GM18909 (cell line): ENCODE measurements around the gene PSMC4.

ENCODE experiments used
- ATAC-seq: cut with Tn5 transposase; IDR thresholded peaks from one replicate; pipeline ENCODE4 v1.9.1; 2021; ENCODE audit warnings: mild to moderate bottlenecking; ENCODE audit not compliant: unreplicated experiment, poor library complexity

Gene PSMC4

DNA sequence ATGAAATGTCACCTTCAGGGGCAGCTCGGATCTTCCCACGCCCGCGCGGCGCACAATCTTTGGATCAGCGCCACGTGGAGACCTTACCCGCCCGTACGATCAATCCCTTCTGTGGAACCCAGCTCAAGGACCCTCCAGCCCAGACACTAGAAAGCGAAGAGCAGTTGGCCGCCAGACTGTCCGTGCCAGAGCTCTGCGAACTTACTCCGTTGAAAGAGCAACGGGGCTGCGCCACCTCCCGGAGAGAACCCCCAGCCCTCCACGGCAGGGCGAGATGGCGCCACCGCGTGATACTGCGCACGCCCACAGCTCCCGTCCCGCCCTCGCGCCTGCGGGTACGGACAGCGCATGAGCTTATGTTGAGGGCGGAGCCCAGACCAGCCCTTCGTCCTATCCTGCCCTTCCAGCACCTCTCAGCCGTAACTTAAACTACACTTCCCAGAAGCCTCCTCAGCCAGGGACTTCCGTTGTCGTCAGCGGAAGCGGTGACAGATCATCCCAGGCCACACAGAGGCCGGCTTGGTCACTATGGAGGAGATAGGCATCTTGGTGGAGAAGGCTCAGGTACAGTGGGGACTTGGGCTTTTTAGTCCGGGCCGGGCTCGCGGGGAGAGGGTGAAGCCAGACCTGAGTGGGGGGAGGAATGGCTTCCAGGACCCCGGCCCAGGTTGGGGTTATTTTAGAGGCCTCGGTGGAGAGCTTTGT lies at the start of gene PSMC4:
Gene PSMC4 (plus strand): TSS at position 491 of the 705 bp plus-strand sequence. CDS start 38 bp downstream, at position 529.
- ATAC-seq: peak; percentile 95

DNA sequence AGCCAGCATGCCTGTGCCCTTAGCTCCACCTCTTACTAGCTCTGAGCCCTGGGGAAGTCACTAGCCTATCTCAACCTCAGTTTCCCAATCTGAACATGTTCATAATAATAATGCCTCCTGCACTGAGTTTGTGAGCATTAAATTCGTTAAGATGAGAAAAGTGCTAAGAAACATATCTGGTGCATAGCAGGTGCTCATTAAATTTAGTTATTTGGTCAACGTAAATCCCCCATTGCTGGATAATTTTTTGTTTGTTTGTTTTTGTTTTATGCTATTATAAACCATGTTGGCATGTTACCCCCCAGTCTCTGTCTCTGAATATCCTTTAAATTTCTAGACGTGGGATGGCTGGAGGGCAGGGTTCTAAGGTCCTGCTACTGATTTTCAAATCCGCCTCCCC lies 47.1 kb upstream of the PSMC4 start:
- no peak for ATAC-seq

DNA sequence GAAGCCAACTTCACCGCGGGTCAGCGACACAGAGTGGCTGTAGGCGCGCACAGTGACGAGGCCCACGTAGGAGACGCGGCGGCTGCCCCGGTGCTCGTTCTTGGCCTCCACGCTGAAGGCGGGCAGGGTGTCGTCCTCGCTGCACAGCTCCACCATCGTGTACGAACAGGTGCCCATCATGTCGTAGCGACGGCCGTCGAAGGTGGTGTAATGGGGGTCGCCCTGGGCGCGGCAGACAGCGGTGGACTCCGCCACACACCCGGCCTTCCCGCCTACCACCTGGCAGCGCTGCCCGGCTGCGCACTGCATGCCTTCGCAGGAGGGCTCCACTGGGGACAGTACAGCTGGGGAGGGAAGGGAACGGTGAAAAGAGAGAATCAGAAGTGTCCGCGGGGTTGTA lies 46.6 kb upstream of the PSMC4 start:
- ATAC-seq: no peak

DNA sequence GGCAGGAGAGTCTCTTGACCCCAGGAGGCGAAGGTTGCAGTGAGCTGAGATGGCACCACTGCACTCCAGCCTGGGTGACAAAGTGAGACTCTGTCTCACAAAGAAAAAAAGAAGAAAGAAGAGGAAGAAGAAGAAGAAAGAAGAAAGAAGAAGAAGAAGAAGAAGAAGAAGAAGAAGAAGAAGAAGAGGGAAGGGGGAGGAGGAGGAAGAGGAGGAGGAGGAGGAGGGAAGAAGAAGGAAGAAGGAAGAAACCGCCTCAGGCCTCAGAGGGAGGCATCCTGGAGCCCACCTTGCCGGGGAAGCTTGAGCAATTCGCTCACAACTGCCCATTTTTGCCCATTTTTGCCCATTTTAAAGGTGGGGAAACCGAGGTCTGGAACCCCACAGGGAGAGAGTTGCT lies 46.0 kb upstream of the PSMC4 start:
- no peak for ATAC-seq

DNA sequence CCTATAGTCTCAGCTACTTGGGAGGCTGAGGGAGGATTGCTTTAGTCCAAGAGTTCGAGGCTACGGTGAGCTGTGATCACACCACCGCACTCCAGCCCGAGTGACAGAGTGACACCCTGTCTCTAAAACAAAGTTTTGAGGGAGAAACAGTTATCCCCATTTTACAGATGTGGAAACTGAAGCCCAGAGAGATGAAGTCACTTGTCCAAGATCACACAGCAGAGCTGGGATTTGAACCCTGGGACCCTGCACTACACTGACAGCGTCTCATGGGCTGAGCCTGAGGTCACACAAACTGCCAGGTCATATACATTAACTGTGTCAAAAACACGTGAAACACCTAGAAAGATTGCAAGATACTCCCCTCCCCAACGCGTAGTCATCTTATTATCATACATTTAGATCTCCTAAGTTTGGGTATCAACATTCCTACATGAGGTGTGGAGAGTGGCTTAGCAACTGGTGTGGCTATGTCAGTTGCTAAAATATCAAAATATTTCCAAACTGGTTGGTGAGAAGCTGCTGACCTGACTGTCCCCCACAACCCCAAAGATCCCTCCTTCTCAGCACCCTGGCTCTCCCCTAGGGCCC lies 44.7 kb upstream of the PSMC4 start:
- no peak for ATAC-seq

DNA sequence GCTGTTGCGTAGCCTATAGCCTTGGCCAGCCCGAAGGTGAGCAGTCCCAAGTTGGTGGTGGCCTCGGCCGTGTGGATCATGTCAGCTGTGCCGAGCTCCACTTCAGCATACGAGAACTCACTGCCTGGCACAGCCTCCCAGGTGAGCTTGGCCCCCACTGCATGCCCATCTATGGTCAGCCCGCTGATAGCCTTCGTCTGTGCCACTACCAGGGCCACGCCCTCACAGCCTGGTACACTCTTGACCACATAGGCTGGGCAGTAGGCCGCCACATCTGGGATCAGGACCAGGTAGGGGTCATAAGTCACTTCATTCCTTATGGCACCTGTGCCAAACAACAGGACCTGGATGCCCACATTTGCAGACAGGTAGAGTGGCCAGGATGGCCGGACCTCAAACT lies 43.9 kb upstream of the PSMC4 start:
- ATAC-seq: no peak

DNA sequence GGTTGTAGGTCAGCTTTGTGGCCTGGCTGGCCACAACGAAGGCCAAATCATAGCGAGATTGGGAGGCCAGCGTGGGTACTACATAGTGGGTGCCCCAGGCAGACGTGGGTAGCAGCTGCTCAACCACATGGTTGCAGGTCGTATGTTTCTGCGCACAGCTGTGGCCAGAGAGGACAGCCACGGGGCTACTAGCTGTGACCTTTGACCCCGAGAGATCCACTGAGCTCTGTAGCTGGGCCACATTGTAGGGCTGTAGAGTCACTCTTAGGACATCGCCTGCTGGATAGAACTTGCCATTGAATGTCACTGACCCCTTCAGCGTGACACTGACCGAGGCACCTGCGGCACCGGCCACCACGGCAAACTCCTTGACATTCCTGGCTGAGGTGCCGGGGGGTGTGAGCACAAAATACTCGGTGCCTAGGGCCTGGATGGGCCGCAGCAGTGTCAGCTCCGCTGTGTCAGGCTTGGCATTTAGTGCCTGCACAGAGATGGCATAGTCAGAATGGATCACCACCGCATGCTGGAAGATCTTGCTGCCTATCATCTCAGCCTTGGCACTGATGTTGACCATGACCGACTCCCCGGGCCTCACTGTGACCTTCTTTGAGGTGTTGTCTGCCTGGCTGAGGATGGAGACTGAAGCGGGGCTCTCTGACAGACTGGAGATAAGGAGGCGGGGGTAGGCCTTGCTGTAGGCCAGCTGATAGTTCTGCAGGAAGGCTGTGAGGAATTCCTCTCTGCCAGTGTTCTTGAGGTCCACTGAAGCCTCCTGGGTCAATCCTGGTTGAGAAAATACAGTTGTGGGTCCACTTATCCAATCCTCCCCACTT lies 43.2 kb upstream of the PSMC4 start:
- ATAC-seq: no peak

DNA sequence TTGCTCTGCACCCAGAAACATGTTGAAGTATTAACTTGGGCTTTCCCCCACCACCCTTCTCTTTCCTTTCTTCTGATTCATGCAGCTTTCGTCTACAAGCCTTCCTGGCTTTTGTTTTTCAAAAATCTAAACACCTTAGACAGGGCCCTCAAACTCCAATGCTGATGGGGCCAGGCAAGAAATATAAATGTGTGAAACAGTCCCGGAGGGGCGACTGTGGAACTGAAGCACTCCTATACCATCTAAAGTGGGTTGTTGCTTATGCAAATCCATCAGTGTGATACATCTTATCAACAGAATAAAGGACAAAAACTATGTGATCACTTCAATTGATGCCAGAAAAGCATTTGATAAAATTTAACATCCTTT lies 42.6 kb upstream of the PSMC4 start:
- no peak for ATAC-seq

DNA sequence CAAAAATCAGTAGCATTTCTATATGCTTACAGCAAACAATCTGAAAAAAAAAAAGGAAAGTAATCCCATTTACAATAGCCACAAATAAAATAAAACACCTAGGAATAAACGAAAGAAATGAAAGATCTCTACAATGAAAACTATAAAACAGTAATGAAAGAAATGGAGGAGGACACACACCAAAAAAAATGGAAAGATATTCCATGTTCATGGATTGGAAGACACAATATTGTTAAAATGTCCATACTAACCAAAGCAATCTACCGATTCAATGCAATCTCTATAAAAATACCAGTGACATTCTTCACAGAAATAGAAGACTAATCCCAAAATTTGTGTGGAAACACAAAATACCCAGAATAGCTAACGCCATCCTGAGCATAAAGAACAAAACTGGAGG lies 41.2 kb upstream of the PSMC4 start:
- no peak for ATAC-seq

DNA sequence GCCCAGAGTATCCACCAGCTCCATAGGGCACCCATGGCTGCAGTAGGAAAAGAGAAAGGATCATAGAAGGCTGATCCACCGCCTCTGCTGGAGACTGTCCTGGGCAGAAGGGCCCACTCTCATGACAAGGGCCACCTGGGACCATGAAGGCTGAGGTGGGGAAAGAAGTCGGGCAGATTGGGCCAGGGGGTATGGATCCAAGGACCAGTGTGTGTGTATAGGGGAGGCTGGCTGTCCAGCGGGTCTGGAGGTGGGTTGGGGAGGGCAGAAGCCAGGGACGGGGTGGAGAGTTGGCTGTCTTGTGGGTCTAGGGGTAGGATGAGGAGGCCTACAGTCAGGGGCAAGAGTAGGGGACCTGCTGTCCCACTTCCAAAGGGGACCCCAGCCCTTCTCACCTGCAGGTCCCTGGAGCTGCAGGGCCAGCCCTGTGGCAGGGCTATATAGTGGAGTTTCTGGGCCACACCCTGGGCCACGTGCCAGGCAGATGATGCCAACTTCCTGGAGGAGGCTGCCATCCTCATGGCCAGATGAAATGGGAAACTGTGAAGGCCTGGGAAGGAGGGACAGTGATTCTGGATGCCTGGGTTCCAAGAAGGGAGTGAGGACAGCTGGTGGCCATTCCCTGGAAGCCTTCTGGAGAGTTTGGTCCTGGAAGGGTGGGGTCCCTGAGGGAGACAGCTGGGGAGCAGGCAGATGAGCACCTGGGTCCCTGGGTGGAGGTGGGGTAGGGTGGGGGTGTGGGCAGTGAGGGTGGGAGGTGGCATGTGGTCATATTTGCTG lies 36.2 kb upstream of the PSMC4 start, which contains the start of gene FCGBP:
Gene FCGBP (minus strand): TSS at position 51 of the 780 bp plus-strand sequence.
- ATAC-seq: no peak

DNA sequence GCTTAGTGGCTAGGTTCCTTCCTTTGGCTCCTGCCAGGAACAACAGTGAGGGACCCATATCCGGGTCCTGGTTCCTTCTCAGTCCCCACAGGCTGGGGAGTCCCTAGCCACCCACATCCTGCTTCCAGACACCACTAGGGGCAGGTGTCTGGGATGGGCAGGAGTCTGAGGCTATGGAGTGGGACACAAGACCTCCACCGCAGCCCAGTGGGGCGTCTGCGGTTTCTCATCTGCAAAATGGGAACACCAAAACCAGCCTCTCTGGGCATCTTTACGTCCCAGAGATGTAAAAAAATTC lies 35.7 kb upstream of the PSMC4 start:
- no peak for ATAC-seq

DNA sequence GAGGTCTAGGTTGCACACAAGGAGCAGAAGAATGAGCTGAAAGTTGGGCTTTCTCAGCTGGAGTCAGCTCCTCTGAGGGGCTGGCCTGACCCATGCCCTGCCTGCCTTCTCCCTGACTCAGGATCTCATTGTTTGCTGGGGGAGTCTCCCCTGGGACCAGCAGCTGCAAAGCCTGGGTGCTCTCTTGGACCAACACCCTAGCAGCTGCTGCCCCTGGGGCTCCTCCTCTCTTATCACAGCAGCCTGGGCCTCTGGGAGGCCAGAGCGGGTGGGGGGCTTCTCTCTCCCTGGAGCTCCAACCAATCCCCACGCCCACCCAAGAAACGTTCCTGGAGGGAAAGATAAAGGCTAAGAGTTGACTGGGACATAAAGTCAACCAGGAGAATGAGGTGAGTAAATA lies 34.9 kb upstream of the PSMC4 start:
- ATAC-seq: no peak

DNA sequence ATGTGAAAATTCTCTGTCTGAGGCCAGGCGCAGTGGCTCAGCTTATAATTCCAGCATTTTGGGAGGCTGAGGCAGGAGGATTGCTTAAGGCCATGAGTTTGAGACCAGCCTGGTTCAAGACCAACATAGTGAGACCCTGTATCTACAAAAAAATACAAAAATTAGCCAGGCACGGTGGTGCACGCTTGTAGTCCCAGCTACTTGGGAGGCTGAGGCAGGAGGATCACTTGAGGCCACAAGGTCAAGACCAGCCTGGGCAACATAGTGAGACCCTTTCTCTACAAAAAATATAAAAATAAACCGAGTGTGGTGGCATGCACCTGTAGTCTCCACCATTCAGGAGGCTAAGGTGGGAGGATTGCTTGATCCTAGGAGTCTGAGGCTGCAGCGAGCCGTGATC lies 34.3 kb upstream of the PSMC4 start:
- no peak for ATAC-seq

DNA sequence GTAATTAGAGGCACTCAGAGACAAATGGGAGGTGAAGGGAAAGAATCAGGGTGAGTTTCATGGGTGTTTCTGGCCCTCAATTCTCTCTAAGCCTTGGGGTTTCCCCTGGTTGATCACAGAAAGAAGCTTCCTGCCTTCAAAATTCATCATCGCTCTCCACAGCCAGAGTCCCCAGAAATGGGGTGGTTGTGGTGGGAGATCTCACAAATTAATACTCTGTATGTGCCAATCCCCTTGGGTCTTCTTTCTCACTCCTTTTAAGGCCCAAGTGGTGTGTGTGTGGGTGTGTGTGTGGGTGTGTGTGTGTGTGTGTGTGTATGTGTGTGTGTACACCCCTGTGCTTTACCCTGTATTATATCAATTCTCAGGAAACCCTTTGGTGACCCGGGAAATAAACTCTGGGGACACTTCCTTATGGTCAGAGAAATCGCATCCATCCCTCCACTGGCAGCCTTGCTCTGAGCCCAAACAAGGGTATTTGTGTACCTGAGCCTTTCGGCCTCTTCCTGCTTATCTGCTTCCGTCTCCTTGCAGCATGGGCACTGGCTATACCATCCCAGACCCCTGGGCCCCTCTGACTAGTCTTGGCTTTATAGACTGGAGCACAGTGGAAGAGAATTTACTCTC lies 33.8 kb upstream of the PSMC4 start:
- no peak for ATAC-seq

DNA sequence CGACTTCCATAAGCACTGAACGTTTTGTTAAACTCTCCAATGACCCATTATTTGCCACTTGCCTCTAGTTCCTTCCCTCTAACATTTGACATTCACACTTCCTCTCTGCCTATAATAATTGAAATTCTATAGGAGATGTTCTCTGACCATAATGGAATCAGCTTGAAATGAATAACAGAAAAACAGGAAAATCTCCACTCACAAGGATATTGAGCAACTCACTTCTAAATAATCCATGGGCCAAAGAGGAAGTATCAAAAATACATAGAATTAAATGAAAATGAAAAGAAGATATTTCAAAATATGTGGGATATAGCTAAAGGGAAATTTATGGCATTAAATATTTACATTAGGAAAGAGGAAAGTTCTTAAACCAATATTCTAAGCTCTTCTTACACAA lies 33.2 kb upstream of the PSMC4 start:
- no peak for ATAC-seq

DNA sequence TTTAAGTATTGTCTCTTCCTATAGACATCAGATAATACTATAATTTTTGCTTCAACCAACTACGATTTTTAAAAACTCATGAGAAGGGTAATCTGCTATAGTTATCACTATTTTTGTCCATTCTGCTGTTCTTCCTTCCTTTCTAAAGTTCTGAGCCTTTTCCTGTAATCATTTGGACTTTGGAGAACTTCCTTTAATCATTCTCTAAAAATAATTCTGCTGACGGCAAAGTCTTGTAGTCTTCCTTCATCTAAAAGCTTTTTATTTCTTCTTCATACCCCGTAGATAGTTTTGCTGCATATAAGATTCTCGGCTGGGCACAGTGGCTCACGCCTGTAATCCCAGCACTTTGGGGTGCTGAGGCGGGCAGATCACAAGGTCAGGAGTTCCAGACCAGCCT lies 31.4 kb upstream of the PSMC4 start:
- ATAC-seq: no peak

DNA sequence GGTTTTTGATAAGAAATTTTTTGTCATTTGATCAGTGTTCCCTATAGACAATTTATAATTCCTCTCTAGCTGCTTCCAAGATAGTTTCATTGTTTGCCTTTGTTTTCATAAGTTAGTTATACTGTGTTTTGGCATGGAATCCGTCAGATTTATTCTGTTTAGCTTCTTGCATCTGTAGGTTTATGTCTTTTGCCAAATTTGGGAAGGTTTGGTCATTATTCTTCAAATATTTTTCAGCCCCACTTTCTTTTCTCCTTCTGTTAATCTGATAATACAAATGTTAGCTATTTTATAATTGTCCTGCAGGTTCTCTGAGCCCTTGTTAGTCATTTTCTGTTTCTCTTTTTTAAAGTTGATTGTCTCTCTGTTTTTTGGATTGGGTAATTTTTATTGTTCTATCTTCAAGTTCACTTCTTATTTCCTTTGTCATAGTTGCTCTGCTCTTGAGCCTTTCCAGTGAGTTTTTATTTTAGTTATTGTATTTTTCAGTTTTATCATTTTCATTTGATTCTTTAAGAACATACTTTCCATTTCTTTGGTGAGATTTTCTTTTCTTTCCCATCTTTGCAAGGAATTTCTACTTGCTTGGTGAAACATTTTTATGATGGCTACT lies 30.6 kb upstream of the PSMC4 start:
- no peak for ATAC-seq

DNA sequence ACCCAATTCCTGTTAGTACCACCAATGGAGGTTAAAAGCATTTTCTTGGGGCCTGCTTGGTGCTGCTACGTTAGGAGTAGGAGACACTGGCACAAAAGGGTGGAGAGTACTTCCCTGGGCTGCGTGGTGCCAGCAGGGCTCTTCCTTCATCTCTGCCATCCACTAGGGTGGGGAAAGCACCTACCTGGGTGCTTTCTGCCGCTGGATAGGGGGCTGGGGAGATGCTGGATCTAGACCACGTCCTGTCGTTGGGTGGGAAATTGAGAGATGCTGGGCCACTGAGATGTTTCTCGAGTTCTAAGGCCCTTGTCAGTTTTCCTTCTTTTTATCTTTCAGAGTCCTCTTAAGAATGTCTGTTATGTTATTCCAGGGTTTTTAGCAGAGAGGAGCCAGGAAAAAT lies 29.8 kb upstream of the PSMC4 start:
- no peak for ATAC-seq

DNA sequence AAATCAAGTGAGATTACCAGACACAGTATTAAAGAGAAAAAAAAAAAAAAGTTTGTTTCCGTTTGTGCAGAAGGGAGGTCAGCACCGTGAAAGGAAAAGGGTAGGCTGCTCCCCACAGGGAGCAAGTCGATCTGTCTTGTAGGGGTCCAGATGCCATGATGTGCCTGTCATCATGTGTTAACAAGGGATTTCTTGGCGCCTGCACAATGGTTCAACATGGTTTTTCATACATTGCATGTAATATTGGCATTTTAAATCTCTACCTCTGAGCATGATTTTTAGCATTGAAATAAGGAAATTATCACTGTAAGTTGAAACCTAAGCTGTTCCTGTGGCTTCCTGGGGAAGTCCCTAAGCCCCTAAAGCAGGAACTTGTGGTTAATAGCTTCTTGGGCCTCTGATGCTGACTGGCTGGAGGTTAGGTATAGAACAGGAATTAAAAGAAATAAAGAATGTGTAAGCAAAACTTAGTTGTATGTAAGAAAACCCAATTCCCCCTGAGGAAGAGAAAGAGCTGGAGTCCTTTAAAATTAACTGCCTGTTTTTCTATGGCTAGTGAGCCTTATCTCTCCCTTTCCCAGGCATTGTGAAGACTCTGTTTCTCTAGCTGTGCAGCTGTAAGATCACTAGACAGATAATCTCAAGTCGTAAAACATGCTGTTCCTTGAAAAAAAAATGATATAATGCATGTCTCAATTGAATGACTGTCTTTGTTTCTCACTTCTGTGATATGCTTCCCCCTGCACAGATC lies 29.2 kb upstream of the PSMC4 start:
- peak; percentile 58 for ATAC-seq
